PC-3 (cell line): ENCODE results near the gene MORN1. TPM values are rescaled to one million over a fixed set of nuclear protein-coding genes. Genes with fewer than 3 reads are reported as not detected.

Experiments
- ATAC-seq: fragments of 200-7000 bp; cut with Tn5 transposase; 2 replicates; pipeline ENCODE4 v1.9.1; 2020; ENCODE audit warnings: mild to moderate bottlenecking, moderate library complexity
- BruUV-seq: library from RNA; stranded (reverse); fragments of 400-500 nt; replicated peaks from 2 replicates; lab custom pipeline; 2021; lab: Mats Ljungman, UMichigan
- CTCF ChIA-PET: fragments of 300-600 bp; sonication (Branson Sonifier 250); formaldehyde crosslinking; loops from one replicate; lab custom pipeline; 2022; ENCODE audit warnings: antibody characterized with exemption; lab: Charles Lee
- POLR2A ChIA-PET: fragments of 300-600 bp; sonication (Branson Sonifier 250); formaldehyde crosslinking; loops from one replicate; lab custom pipeline; 2022; ENCODE audit warnings: antibody characterized with exemption; ENCODE audit not compliant: unreplicated experiment; lab: Charles Lee
- DNase-seq: peaks from one replicate; pipeline ENCODE4 v3.0.0-alpha.2; 2015
- H2AFZ ChIP-seq: fragments of 300-600 bp; sonication (generic); 2 replicates; pipeline ENCODE4 v1.6.0; 2016; ENCODE audit warnings: antibody characterized with exemption, low read length
- H3F3A ChIP-seq: fragments of 300-600 bp; sonication (generic); one replicate; pipeline ENCODE4 v1.6.0; 2017; ENCODE audit warnings: antibody characterized with exemption, low read length, control low read depth, mild to moderate bottlenecking; ENCODE audit not compliant: unreplicated experiment
- H3K27ac ChIP-seq: fragments of 300-600 bp; sonication (generic); 2 replicates; pipeline ENCODE4 v1.5.1; 2016; ENCODE audit warnings: mild to moderate bottlenecking, low read length
- H3K27me3 ChIP-seq: fragments of 300-600 bp; sonication (generic); 2 replicates; pipeline ENCODE4 v1.6.1; 2016; ENCODE audit warnings: low read length, mixed read lengths
- H3K36me3 ChIP-seq: fragments of 300-600 bp; sonication (generic); 2 replicates; pipeline ENCODE4 v1.6.1; 2016; ENCODE audit warnings: low read depth, mixed run types, low read length, mixed read lengths
- H3K4me1 ChIP-seq: fragments of 300-600 bp; sonication (generic); 2 replicates; pipeline ENCODE4 v1.5.1; 2016; ENCODE audit warnings: low read length; ENCODE audit not compliant: insufficient read depth
- H3K4me2 ChIP-seq: fragments of 300-600 bp; sonication (generic); 2 replicates; pipeline ENCODE4 v1.6.0; 2016; ENCODE audit warnings: low read length
- H3K4me3 ChIP-seq: fragments of 300-600 bp; sonication (generic); 2 replicates; pipeline ENCODE4 v1.5.1; 2016; ENCODE audit warnings: mild to moderate bottlenecking, low read length, mixed read lengths
- H3K79me2 ChIP-seq: fragments of 300-600 bp; sonication (generic); 2 replicates; pipeline ENCODE4 v1.6.1; 2017; ENCODE audit warnings: low read length, mixed read lengths
- H3K9ac ChIP-seq: fragments of 300-600 bp; sonication (generic); 2 replicates; pipeline ENCODE4 v1.6.0; 2016; ENCODE audit warnings: mild to moderate bottlenecking, low read length
- H3K9me2 ChIP-seq: fragments of 300-600 bp; sonication (generic); replicated peaks from 2 replicates; pipeline ENCODE4 v1.6.1; 2016; ENCODE audit warnings: mixed run types, low read length, mixed read lengths
- H3K9me3 ChIP-seq: fragments of 300-600 bp; sonication (generic); 2 replicates; pipeline ENCODE4 v1.6.1; 2016; ENCODE audit warnings: low read length, mixed read lengths
- H4K20me1 ChIP-seq: fragments of 300-600 bp; sonication (generic); 2 replicates; pipeline ENCODE4 v1.6.1; 2016; ENCODE audit warnings: low read length, mixed read lengths
- EZH2 ChIP-seq: fragments of 300-600 bp; sonication (generic); IDR thresholded peaks from one replicate; pipeline ENCODE4 v1.6.1; 2017; ENCODE audit warnings: antibody characterized with exemption, mild to moderate bottlenecking, low read length; ENCODE audit not compliant: unreplicated experiment
- EZH2phosphoT487 ChIP-seq: fragments of 300-600 bp; sonication (generic); IDR thresholded peaks from 2 replicates; pipeline ENCODE4 v1.6.1; 2018; ENCODE audit warnings: mild to moderate bottlenecking, antibody characterized with exemption, low read length, borderline replicate concordance
- intact Hi-C: fragments of 100-400 bp; cut with micrococcal nuclease; formaldehyde crosslinking; loops from 2 replicates; pipeline ENCODE4 v1.9.0; 2023
- total RNA-seq: library from RNA; depleted of rRNA; stranded (reverse); fragments of >200 nt; gene quantifications from 2 replicates; pipeline ENCODE4 v1.2.3, GENCODE V29; 2014
- TF ChIP-seq, protein P1 (sequence below): fragments of 300-600 bp; sonication (generic); conservative IDR thresholded peaks from 2 replicates; pipeline ENCODE4 v1.5.1; 2017; ENCODE audit warnings: antibody characterized with exemption, low read depth, mild to moderate bottlenecking, low read length

The MORN1 gene
- total RNA-seq, 1 experiment from 2014 or later = 11.2 TPM

DNA sequence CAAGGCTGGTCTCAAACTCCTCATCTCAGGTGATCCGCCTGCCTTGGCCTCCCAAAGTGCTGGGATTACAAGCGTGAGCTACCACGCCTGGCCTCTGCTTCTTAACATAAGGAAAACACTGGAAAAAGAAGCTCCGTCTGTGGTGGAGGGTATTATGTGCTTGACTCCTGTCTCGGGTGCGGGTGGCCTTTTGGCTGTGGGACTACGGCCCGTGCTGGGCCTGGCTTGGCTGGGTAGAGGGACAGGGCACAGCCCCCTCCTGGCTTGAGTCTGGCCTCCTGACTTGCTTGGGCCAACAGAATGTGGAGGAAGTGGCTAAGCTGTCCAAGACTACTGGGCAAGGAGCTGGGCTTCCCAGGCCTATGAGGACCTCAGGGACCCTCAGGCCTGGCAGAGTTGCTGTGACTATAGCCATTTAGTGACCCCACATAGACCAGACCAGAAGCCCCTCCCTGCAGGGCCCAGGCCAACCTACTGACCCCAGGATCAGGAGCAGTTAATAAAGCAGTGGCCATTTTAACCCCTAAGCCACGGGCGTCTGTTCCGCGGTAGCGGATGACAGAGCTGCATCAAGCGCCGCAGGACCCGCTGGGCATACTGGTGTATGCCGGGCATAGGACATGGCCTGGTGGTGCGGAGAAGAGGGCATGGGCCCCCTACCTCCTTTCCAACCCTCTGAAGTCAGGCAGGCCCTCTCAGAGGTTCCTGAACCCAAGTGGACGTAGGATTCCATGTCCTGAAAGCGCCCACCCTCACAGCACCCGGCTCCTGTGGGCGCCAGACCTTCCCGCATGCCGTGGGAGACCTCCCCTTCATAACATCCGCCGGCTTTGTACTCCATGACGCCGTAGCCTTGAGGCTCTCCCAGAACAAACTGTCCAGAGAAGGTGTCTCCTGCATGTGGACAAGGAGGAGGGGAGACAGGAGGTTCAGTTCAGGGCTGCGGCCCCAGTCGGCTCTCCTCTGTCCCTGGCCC is 4.4 kb downstream of the MORN1 start:
- intact Hi-C loops = no loop called here
- Histone ChIP-seq H3K4me2 (no peak overlapping the region), H3K4me3 (no peak overlapping the region), H3F3A (no peaks in the 10 kb centered on the region), H3K4me1 (peaks cover 10% of the 10 kb centered on the region), H3K27ac (no peak overlapping the region), H3K27me3 (no peaks in the 10 kb centered on the region), H3K79me2 (peaks cover 19% of the 10 kb centered on the region), H3K36me3 (no peaks in the 10 kb centered on the region; the same call in 1 of the 2 replicates), H3K9me3 (no peaks in the 10 kb centered on the region), H3K9ac (no peak overlapping the region), H2AFZ (no peak overlapping the region), H4K20me1 (no peaks in the 10 kb centered on the region), H3K9me2 (no peaks in the 10 kb centered on the region)
- ChIA-PET CTCF (no interaction called here), POLR2A (no interaction called here)
- DNase-seq = no peak
- BruUV-seq = no TSS peak
- no peak for ATAC-seq
- no peak for TF ChIP-seq EZH2phosphoT487
- TF ChIP-seq, protein P1, sequence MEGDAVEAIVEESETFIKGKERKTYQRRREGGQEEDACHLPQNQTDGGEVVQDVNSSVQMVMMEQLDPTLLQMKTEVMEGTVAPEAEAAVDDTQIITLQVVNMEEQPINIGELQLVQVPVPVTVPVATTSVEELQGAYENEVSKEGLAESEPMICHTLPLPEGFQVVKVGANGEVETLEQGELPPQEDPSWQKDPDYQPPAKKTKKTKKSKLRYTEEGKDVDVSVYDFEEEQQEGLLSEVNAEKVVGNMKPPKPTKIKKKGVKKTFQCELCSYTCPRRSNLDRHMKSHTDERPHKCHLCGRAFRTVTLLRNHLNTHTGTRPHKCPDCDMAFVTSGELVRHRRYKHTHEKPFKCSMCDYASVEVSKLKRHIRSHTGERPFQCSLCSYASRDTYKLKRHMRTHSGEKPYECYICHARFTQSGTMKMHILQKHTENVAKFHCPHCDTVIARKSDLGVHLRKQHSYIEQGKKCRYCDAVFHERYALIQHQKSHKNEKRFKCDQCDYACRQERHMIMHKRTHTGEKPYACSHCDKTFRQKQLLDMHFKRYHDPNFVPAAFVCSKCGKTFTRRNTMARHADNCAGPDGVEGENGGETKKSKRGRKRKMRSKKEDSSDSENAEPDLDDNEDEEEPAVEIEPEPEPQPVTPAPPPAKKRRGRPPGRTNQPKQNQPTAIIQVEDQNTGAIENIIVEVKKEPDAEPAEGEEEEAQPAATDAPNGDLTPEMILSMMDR = no peak
- no peak for TF ChIP-seq EZH2

DNA sequence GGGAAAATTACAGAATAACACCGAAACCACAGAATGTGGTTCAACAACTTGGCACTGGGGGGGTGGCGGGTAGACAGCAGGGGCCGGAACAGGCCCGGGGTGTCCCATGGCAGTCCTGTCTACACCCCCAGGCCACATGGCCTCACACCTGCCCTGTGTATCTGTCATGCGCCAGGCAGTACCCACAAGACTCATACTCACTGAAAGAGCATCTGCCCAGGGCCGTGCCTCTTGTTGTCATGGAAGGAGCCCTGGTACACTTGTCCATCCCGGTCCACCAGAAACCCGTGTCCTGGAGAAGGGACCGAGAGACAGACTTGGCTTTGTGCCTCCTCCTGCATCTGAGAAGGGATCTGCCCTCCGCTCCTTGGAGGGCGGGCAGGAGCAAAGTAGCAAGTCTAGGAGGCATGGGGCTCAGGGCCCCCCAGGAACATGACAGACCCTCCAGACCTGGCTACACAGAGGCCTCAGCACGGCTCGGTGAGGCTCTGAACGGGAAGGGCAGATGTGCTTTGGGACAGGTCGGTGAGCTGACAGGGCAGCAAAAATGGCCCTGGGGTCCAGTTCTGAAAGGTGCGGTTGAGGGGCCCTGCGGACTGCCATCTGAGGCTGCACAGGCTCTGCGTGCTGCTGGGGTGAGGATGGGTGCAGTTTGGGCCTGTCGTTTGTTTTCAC is 5.6 kb downstream of the MORN1 start:
- no peak for TF ChIP-seq EZH2
- TF ChIP-seq EZH2phosphoT487 = no peak
- TF ChIP-seq, protein P1 = no peak
- no peaks in the 10 kb centered on the region for H3F3A ChIP-seq
- CTCF ChIA-PET = no interaction called here
- BruUV-seq = no TSS peak
- no peaks in the 10 kb centered on the region for H3K27me3 ChIP-seq
- no peak overlapping the region for H3K9ac ChIP-seq
- peaks cover 12% of the 10 kb centered on the region for H3K79me2 ChIP-seq
- no peak overlapping the region for H2AFZ ChIP-seq
- H3K4me1 ChIP-seq = peaks cover 10% of the 10 kb centered on the region
- no peaks in the 10 kb centered on the region for H3K9me3 ChIP-seq
- H3K36me3 ChIP-seq = no peaks in the 10 kb centered on the region; the same call in 1 of the 2 replicates
- H3K4me3 ChIP-seq = no peak overlapping the region
- POLR2A ChIA-PET = no interaction called here
- H4K20me1 ChIP-seq = no peaks in the 10 kb centered on the region
- ATAC-seq (no peak), DNase-seq (no peak)
- no peaks in the 10 kb centered on the region for H3K9me2 ChIP-seq
- no peak overlapping the region for H3K27ac ChIP-seq
- H3K4me2 ChIP-seq = no peak overlapping the region
- intact Hi-C loops = no loop called here
